Upper lobe of right lung (tissue), 1 donor: ENCODE results near the gene PTPRB. TPM values are rescaled to one million over a fixed set of nuclear protein-coding genes. Genes with fewer than 3 reads are reported as not detected.

Experiments
- ATAC-seq: fragments of 200-7000 bp; cut with Tn5 transposase; one replicate; pipeline ENCODE4 v1.9.1; 2020; ENCODE audit warnings: mild to moderate bottlenecking, moderate library complexity
- DNase-seq: peaks from one replicate; pipeline ENCODE4 v3.0.0-alpha.2; 2020
- H3K27ac ChIP-seq: fragments of 200-600 bp; one replicate; pipeline ENCODE4 v1.8.0; 2022
- H3K27me3 ChIP-seq: fragments of 200-600 bp; one replicate; pipeline ENCODE4 v1.8.0; 2022; ENCODE audit warnings: mild to moderate bottlenecking
- H3K36me3 ChIP-seq: fragments of 200-600 bp; one replicate; pipeline ENCODE4 v1.8.0; 2022
- H3K4me1 ChIP-seq: fragments of 200-600 bp; one replicate; pipeline ENCODE4 v1.8.0; 2022
- H3K4me3 ChIP-seq: fragments of 200-600 bp; one replicate; pipeline ENCODE4 v1.8.0; 2022; ENCODE audit warnings: mild to moderate bottlenecking
- H3K9me3 ChIP-seq: fragments of 200-600 bp; one replicate; pipeline ENCODE4 v1.8.0; 2022
- intact Hi-C: fragments of 100-400 bp; cut with DNase I; formaldehyde crosslinking; loops from one replicate; pipeline ENCODE4 v1.11.0; 2022
- total RNA-seq: library from RNA; stranded (reverse); fragmentation: NEBNext Ultra II Directional; extraction: Animal tissue kit (Norgen Biotek cat#: 25700); gene quantifications from one replicate; pipeline ENCODE4 v1.2.1, GENCODE V29; 2021
- TF ChIP-seq, protein P1 (sequence below): fragments of 200-600 bp; IDR thresholded peaks from one replicate; pipeline ENCODE4 v1.8.0; 2022; ENCODE audit warnings: antibody characterized with exemption
- donor health status: DM: no; HTN: yes; CAD: no; lungs with severe emphysema.

PTPRB gene
- total RNA-seq, 1 donor from 2014 or later, result 196 TPM

DNA sequence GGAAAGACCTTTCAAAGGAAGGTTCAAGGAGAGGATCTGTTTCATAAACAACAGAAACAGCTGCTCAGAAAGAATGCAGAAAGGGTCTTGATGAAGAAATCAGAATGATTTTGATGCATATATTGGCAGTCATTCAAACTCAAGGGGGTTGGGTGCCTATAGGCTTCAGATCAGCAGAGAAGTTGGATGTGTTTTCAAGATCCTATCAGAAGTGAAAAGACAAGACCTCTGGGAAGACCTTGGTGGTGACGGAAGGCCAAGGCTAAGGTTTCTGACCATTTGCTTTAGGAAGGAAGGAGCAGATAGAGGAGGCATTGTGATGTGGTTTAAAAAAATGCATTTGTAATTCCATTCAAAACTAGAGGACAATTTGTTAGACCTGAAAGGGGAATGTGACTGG, 15.2 kb upstream of the PTPRB start:
- H3K27ac ChIP-seq, result no peak overlapping the region
- no peaks in the 10 kb centered on the region for H3K9me3 ChIP-seq
- DNase-seq, result no peak
- no peaks in the 10 kb centered on the region for H3K36me3 ChIP-seq
- no peaks in the 10 kb centered on the region for H3K27me3 ChIP-seq
- H3K4me1 ChIP-seq, result no peaks in the 10 kb centered on the region
- no peak overlapping the region for H3K4me3 ChIP-seq
- intact Hi-C loops, result no loop called here
- no peak for ATAC-seq
- TF ChIP-seq, protein P1, sequence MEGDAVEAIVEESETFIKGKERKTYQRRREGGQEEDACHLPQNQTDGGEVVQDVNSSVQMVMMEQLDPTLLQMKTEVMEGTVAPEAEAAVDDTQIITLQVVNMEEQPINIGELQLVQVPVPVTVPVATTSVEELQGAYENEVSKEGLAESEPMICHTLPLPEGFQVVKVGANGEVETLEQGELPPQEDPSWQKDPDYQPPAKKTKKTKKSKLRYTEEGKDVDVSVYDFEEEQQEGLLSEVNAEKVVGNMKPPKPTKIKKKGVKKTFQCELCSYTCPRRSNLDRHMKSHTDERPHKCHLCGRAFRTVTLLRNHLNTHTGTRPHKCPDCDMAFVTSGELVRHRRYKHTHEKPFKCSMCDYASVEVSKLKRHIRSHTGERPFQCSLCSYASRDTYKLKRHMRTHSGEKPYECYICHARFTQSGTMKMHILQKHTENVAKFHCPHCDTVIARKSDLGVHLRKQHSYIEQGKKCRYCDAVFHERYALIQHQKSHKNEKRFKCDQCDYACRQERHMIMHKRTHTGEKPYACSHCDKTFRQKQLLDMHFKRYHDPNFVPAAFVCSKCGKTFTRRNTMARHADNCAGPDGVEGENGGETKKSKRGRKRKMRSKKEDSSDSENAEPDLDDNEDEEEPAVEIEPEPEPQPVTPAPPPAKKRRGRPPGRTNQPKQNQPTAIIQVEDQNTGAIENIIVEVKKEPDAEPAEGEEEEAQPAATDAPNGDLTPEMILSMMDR, result no peak

DNA sequence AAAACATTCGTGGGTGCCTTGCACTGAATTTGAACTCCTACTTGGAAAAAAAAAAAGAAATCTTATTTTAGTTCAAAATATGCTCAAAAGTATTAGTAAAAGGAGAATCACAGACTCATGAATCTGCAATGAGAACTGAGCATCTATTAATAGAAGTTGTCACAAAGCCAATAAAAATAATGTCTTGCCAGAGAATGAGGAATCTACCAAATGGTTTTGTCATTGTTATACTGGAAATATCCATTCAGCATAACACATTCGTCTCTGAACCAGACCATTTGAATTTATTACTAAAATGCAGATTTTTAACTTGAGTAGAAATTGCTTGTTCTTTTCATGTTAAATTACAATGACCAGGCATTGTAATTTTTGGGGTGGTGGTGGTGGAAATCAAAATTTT, 11.6 kb upstream of the PTPRB start:
- no peaks in the 10 kb centered on the region for H3K9me3 ChIP-seq
- intact Hi-C loops, result no loop called here
- TF ChIP-seq, protein P1, result no peak
- H3K4me1 ChIP-seq, result peaks cover 17% of the 10 kb centered on the region
- ATAC-seq, result no peak
- H3K27ac ChIP-seq, result no peak overlapping the region
- no peak for DNase-seq
- no peak overlapping the region for H3K4me3 ChIP-seq
- H3K27me3 ChIP-seq, result no peaks in the 10 kb centered on the region
- H3K36me3 ChIP-seq, result no peaks in the 10 kb centered on the region

DNA sequence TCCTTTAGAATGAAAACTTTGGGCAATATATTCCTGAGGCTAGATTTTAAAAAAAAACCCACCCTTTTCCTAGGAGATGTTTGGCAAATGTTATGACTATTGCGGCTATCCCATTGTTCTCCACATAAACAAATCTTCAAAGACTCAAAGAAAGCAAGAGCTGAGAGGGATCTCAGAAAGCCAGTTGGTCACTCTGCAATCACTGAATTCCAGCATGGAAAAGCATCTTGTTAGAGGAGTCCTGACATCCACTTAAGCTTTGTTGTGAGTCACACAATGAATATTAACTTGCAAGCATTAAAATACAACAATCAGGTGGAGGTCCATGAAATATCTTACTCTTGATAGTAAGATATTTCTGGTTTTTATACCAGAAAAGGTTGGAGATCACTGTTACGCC, 11.0 kb upstream of the PTPRB start:
- intact Hi-C loops, result no loop called here
- H3K4me1 ChIP-seq, result peaks cover 17% of the 10 kb centered on the region
- H3K36me3 ChIP-seq, result no peaks in the 10 kb centered on the region
- H3K27ac ChIP-seq, result no peak overlapping the region
- H3K27me3 ChIP-seq, result no peaks in the 10 kb centered on the region
- ATAC-seq, result no peak
- no peaks in the 10 kb centered on the region for H3K9me3 ChIP-seq
- DNase-seq, result no peak
- TF ChIP-seq, protein P1, result no peak
- no peak overlapping the region for H3K4me3 ChIP-seq

- Histone ChIP-seq H3K4me3 (no peak overlapping the region), H3K36me3 (no peaks in the 10 kb centered on the region), H3K9me3 (no peaks in the 10 kb centered on the region), H3K4me1 (peaks cover 17% of the 10 kb centered on the region), H3K27me3 (no peaks in the 10 kb centered on the region), H3K27ac (no peak overlapping the region)
- ATAC-seq, result no peak
- intact Hi-C loops, result no loop called here
- no peak for DNase-seq
- TF ChIP-seq, protein P1, result no peak
Observed at GRCh38 chr12:70646850-70647249, 9.6 kb upstream of the PTPRB start.

DNA sequence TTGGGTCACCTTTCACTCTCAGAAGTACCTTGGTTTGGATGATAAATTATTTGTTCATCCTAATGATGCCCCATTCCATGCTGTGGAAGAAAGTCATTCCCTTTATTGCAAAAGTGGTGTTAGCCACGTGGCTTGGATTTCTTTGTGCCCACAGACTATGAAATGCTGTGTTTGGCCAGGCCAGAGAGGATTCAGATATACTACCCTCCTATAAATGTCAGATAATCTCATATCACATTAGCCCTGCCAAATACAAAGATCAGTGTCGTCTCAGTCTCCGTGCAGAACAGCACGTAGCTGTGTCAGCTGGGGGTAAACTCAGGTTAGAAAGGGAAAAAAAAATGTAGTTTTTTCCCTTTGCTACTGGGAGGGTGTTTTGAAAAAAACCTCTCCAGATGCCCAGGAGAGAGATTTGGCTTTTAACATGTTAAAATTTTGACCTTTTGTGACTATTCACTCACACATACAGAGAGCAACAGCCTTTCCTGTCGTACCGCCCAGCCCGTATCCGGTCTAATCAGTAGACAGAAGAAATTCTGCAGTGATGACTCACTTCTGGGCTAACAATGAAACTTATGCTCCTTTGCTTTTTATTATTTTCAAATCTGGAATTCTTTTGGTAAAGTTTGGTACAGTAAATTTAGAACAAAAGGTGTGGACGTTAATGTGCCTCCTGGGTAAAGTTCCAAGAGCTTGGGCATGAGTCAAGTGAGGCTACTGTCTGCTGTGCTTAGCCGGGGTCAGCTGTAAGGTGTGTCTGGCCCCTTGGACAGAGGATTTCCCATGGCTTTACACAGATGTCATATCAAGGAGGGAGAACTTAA, 8.5 kb upstream of the PTPRB start:
- Histone ChIP-seq H3K27ac (no peak overlapping the region), H3K4me1 (peaks cover 17% of the 10 kb centered on the region), H3K27me3 (no peaks in the 10 kb centered on the region), H3K36me3 (no peaks in the 10 kb centered on the region), H3K4me3 (no peak overlapping the region), H3K9me3 (no peaks in the 10 kb centered on the region)
- intact Hi-C loops, result no loop called here
- no peak for DNase-seq
- TF ChIP-seq, protein P1, result no peak
- ATAC-seq, result peak; percentile 87

- TF ChIP-seq, protein P1, result no peak
- DNase-seq (no peak), ATAC-seq (no peak)
- no peak overlapping the region for H3K4me3 ChIP-seq
- H3K4me1 ChIP-seq, result peaks cover 17% of the 10 kb centered on the region
- intact Hi-C loops, result no loop called here
- no peak overlapping the region for H3K27ac ChIP-seq
- H3K36me3 ChIP-seq, result no peaks in the 10 kb centered on the region
- H3K27me3 ChIP-seq, result no peaks in the 10 kb centered on the region
- no peaks in the 10 kb centered on the region for H3K9me3 ChIP-seq
Observed at GRCh38 chr12:70644861-70645260, 7.6 kb upstream of the PTPRB start.
